GM12878 (cell line): ENCODE data around the gene RAB36. TPM values are rescaled to one million over a fixed set of nuclear protein-coding genes. Genes with fewer than 3 reads are reported as not detected.

Experiments
- ASH2L ChIP-seq: fragments of 300-600, 200-600 bp; sonication (generic); IDR thresholded peaks from 2 replicates; pipeline ENCODE4 v1.6.1; 2017; ENCODE audit warnings: low read depth, mild to moderate bottlenecking, borderline replicate concordance
- ATF7 ChIP-seq: fragments of 450-650 bp; IDR thresholded peaks from 2 replicates; pipeline ENCODE4 v1.6.1; 2016; ENCODE audit warnings: low read depth, mild to moderate bottlenecking
- CBFB ChIP-seq: IDR thresholded peaks from 2 replicates; pipeline ENCODE4 v1.6.1; 2016; ENCODE audit warnings: antibody characterized with exemption, low read depth
- CREM ChIP-seq: IDR thresholded peaks from 2 replicates; pipeline ENCODE4 v1.6.1; 2014; ENCODE audit warnings: antibody characterized with exemption, low read depth
- EGR1 ChIP-seq, 2 experiments: IDR thresholded peaks; 1 replicate in 1 of 2; 2 replicates in 1 of 2; pipeline ENCODE4 v1.6.1; 2011 to 2012; ENCODE audit warnings: low read depth in 2 of 2, low read length in 2 of 2, borderline replicate concordance in 1 of 2, mild to moderate bottlenecking in 1 of 2, moderate library complexity in 1 of 2
- JUND ChIP-seq: IDR thresholded peaks from 2 replicates; pipeline ENCODE4 v1.6.1; 2012; ENCODE audit warnings: low read depth, mild to moderate bottlenecking, low read length, improper control_type of control experiment, moderate library complexity
- MTA2 ChIP-seq: fragments of 450-650 bp; IDR thresholded peaks from 2 replicates; pipeline ENCODE4 v1.6.1; 2016; ENCODE audit warnings: low read depth, mild to moderate bottlenecking, moderate library complexity
- NKRF ChIP-seq: fragments of 450-650 bp; conservative IDR thresholded peaks from 2 replicates; pipeline ENCODE4 v1.6.1; 2017; ENCODE audit warnings: mild to moderate bottlenecking, moderate library complexity
- STAT3 ChIP-seq: IDR thresholded peaks from 2 replicates; pipeline ENCODE4 v1.6.1; 2011; ENCODE audit warnings: low read depth, low read length, improper control_type of control experiment
- ZNF622 ChIP-seq: fragments of 450-650 bp; IDR thresholded peaks from 2 replicates; pipeline ENCODE4 v1.6.1; 2017; ENCODE audit warnings: mild to moderate bottlenecking, inconsistent platforms
- polyA plus RNA-seq, 11 experiments: library from polyadenylated mRNA; depleted of rRNA in 4 of 11; unstranded in 6 of 11; stranded (reverse) in 5 of 11; fragments of >200 nt; fragmentation: Nextera tagmentation in 4 of 11; fragmentation: Illumina TruSeq in 1 of 11; extraction: Ambion mirVana in 4 of 11; extraction: Trizol in 1 of 11; gene quantifications; 1 replicate in 1 of 11; 2 replicates in 10 of 11; pipeline versions ENCODE4 v1.2.1 to v1.2.3, GENCODE V29; 2011 to 2016; ENCODE audit warnings: inconsistent platforms in 2 of 11, missing spikeins in 2 of 11, low read depth in 1 of 11
- total RNA-seq, 4 experiments: library from RNA; depleted of rRNA in 3 of 4; stranded (reverse); fragments of >200 nt in 3 of 4; fragmentation: Illumina TruSeq in 1 of 4; extraction: Trizol in 1 of 4; gene quantifications; 2 replicates each; pipeline versions ENCODE4 v1.2.1 to v1.2.3, GENCODE V29; 2013 to 2021
- TF ChIP-seq, protein P1 (sequence below): fragments of 450-650 bp; IDR thresholded peaks from 2 replicates; pipeline ENCODE4 v1.6.1; 2017; ENCODE audit warnings: mild to moderate bottlenecking, moderate library complexity

Gene RAB36
- total and polyA plus RNA-seq, 10 of the 15 experiments (the other 5 are each of a cell fraction or from before 2014, with no cell fraction given), result 0.31 to 2.7 (median 1.1) TPM

DNA sequence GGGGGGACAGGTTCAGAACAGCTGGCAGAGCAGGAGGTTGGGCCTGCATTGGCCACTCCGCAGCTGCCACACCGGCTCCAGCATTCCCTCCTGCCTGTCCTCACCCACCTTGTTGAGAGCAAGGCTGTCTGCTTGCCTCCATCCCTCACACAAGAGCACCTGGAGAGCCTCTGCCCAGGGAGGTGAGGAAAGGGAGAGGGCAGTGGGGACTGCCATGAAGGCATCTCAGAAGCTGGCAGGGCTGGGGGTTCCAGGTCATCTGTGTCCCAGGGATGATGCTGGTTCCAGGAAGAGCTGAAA is 30.6 kb upstream of the RAB36 start (continued):
- TF ChIP-seq NKRF, result no peak
- TF ChIP-seq MTA2, result no peak
- TF ChIP-seq ASH2L, result no peak
- no peak for TF ChIP-seq STAT3
- TF ChIP-seq, protein P1, sequence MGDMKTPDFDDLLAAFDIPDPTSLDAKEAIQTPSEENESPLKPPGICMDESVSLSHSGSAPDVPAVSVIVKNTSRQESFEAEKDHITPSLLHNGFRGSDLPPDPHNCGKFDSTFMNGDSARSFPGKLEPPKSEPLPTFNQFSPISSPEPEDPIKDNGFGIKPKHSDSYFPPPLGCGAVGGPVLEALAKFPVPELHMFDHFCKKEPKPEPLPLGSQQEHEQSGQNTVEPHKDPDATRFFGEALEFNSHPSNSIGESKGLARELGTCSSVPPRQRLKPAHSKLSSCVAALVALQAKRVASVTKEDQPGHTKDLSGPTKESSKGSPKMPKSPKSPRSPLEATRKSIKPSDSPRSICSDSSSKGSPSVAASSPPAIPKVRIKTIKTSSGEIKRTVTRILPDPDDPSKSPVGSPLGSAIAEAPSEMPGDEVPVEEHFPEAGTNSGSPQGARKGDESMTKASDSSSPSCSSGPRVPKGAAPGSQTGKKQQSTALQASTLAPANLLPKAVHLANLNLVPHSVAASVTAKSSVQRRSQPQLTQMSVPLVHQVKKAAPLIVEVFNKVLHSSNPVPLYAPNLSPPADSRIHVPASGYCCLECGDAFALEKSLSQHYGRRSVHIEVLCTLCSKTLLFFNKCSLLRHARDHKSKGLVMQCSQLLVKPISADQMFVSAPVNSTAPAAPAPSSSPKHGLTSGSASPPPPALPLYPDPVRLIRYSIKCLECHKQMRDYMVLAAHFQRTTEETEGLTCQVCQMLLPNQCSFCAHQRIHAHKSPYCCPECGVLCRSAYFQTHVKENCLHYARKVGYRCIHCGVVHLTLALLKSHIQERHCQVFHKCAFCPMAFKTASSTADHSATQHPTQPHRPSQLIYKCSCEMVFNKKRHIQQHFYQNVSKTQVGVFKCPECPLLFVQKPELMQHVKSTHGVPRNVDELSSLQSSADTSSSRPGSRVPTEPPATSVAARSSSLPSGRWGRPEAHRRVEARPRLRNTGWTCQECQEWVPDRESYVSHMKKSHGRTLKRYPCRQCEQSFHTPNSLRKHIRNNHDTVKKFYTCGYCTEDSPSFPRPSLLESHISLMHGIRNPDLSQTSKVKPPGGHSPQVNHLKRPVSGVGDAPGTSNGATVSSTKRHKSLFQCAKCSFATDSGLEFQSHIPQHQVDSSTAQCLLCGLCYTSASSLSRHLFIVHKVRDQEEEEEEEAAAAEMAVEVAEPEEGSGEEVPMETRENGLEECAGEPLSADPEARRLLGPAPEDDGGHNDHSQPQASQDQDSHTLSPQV, result no peak
- TF ChIP-seq CREM, result no peak
- TF ChIP-seq ZNF622, result no peak
- no peak for TF ChIP-seq JUND
- no peak for TF ChIP-seq CBFB
- no peak for TF ChIP-seq EGR1 (IDR thresholded peaks at IDR 0.05; ENCODE audit: borderline replicate concordance in 1 of 2, low read depth in 2 of 2, low read length in 2 of 2)
- TF ChIP-seq ATF7, result no peak
